HEK293 (cell line): ENCODE measurements around the gene COMMD4.
A peak's percentile ranks its signal among the peaks of the same experiment; 100 is the strongest.
"Not testable (repeated sequence)": the region's sequence is repeated elsewhere in the genome, so short reads cannot be mapped to it uniquely, and the experiment has no call there.

Experiments
- CTCF ChIA-PET: fragments of 350-600 bp; formaldehyde crosslinking; extraction: SDS; loops from one replicate; lab custom pipeline; 2021; ENCODE audit warnings: antibody characterized with exemption; lab: Yijun Ruan, JAX
- POLR2A ChIA-PET: fragments of 300-600 bp; formaldehyde crosslinking; extraction: SDS; loops from one replicate; lab custom pipeline; 2020; ENCODE audit warnings: antibody characterized with exemption, inconsistent platforms; lab: Yijun Ruan, JAX
- H3K27ac ChIP-seq: fragments of 200-500 bp; sonication (Bioruptor generic); 2 replicates; pipeline ENCODE4 v1.5.1; 2014; ENCODE audit warnings: low read depth, low read length, control low read depth, inconsistent platforms; ENCODE audit errors: extremely low read depth
- H3K36me3 ChIP-seq, 2 experiments: fragments of 200-500 bp in 1 of 2; sonication (Bioruptor generic) in 1 of 2; 1 replicate in 1 of 2; 2 replicates in 1 of 2; pipeline ENCODE4 v1.5.1; 2014 to 2017; ENCODE audit warnings: inconsistent platforms in 2 of 2, low read length in 2 of 2; ENCODE audit not compliant: control insufficient read depth in 2 of 2, insufficient read depth in 1 of 2
- H3K4me1 ChIP-seq: fragments of 200-500 bp; sonication (Bioruptor generic); 2 replicates; pipeline ENCODE4 v1.5.1; 2014; ENCODE audit warnings: mild to moderate bottlenecking, low read length, inconsistent platforms; ENCODE audit not compliant: control insufficient read depth, insufficient read depth
- H3K4me3 ChIP-seq: 2 replicates; pipeline ENCODE4 v1.5.1; 2011; ENCODE audit warnings: low read depth, mild to moderate bottlenecking, control low read depth, low read length, moderate library complexity
- H3K9me3 ChIP-seq: fragments of 200-500 bp; sonication (Bioruptor generic); 2 replicates; pipeline ENCODE4 v1.5.1; 2014; ENCODE audit warnings: low read depth, low read length, inconsistent platforms; ENCODE audit not compliant: control insufficient read depth, insufficient read depth
- CTCF ChIP-seq: fragments of 450-650 bp; formaldehyde crosslinking; IDR thresholded peaks from 2 replicates; pipeline ENCODE4 v1.5.1; 2016; ENCODE audit warnings: missing biosample characterization, missing genetic modification characterization
- ZBTB11 ChIP-seq: fragments of 450-650 bp; formaldehyde crosslinking; conservative IDR thresholded peaks from 2 replicates; pipeline ENCODE4 v1.5.1; 2016; ENCODE audit warnings: low read depth, missing biosample characterization, missing genetic modification characterization
- ZBTB21 ChIP-seq: fragments of 450-650 bp; formaldehyde crosslinking; IDR thresholded peaks from 2 replicates; pipeline ENCODE4 v1.5.1; 2017; ENCODE audit warnings: missing biosample characterization, missing genetic modification characterization
- ZNF169 ChIP-seq: fragments of 450-650 bp; formaldehyde crosslinking; IDR thresholded peaks from 2 replicates; pipeline ENCODE4 v1.5.1; 2016; ENCODE audit warnings: missing biosample characterization, missing genetic modification characterization
- ZNF362 ChIP-seq: fragments of 450-650 bp; formaldehyde crosslinking; IDR thresholded peaks from 2 replicates; pipeline ENCODE4 v1.5.1; 2016; ENCODE audit warnings: missing biosample characterization, missing genetic modification characterization
- ZNF426 ChIP-seq: fragments of 450-650 bp; formaldehyde crosslinking; IDR thresholded peaks from 2 replicates; pipeline ENCODE4 v1.5.1; 2017; ENCODE audit warnings: missing biosample characterization, missing genetic modification characterization, mild to moderate bottlenecking, inconsistent platforms, moderate library complexity
- ZNF544 ChIP-seq: fragments of 450-650 bp; formaldehyde crosslinking; IDR thresholded peaks from 2 replicates; pipeline ENCODE4 v1.5.0; 2017; ENCODE audit warnings: missing biosample characterization, missing genetic modification characterization
- ZNF776 ChIP-seq: fragments of 450-650 bp; formaldehyde crosslinking; IDR thresholded peaks from 2 replicates; pipeline ENCODE4 v1.5.0; 2017; ENCODE audit warnings: missing biosample characterization, missing genetic modification characterization, borderline replicate concordance
- ZSCAN30 ChIP-seq: fragments of 450-650 bp; IDR thresholded peaks from 2 replicates; pipeline ENCODE4 v1.5.1; 2018; ENCODE audit warnings: missing biosample characterization, mild to moderate bottlenecking, missing genetic modification characterization, moderate library complexity

The COMMD4 gene

GRCh38 chr15:75328493-75329314 is 7.2 kb upstream of the COMMD4 start:
- Histone ChIP-seq H3K4me1 (no peaks in the 10 kb centered on the region), H3K9me3 (no peaks in the 10 kb centered on the region), H3K36me3 (no peaks in the 10 kb centered on the region), H3K27ac (no peak overlapping the region), H3K4me3 (no peak overlapping the region)
- TF ChIP-seq CTCF (peak; percentile 39; the same call in 1 of the 2 replicates), ZNF776 (tag by site-specific recombination) (no peak)
- CTCF ChIA-PET, result interaction anchor here (0.5 to 0.9 kb wide), 4 partner anchors 31 to 356 kb away, joined by 3 to 5 read pairs (median 4); partner anchors contain the start of gene MAN2C1
- POLR2A ChIA-PET, result interaction anchor here (0.8 kb wide), 1 partner anchor 19 kb away, joined by 3 read pairs; no protein-coding TSS in a partner anchor

GRCh38 chr15:75329571-75329970 is 6.3 kb upstream of the COMMD4 start:
- H3K27ac ChIP-seq, result no peak overlapping the region
- H3K9me3 ChIP-seq, result no peaks in the 10 kb centered on the region
- no peaks in the 10 kb centered on the region for H3K36me3 ChIP-seq
- no peaks in the 10 kb centered on the region for H3K4me1 ChIP-seq
- ChIA-PET POLR2A (interaction anchor here (0.7 to 0.8 kb wide), 2 partner anchors 18 to 263 kb away, joined by 3 to 8 read pairs; no protein-coding TSS in a partner anchor), CTCF (interaction anchor here (0.6 kb wide), 1 partner anchor 541 kb away, joined by 7 read pairs; no protein-coding TSS in a partner anchor)
- TF ChIP-seq ZNF544 (tag by site-specific recombination) (no peak), CTCF (peak; percentile 30; the same call in 1 of the 2 replicates), ZNF169 (tag by site-specific recombination) (no peak), ZSCAN30 (no peak)
- no peak overlapping the region for H3K4me3 ChIP-seq

- CTCF ChIA-PET, result interaction anchor here (0.7 kb wide), 1 partner anchor 751 kb away, joined by 7 read pairs; no protein-coding TSS in a partner anchor
- H3K9me3 ChIP-seq, result not testable (repeated sequence)
These were observed 3.8 kb upstream of the COMMD4 start for GRCh38 chr15:75332093-75332492.

GRCh38 chr15:75333654-75334419 is 2.0 kb upstream of the COMMD4 start:
- H3K4me1 ChIP-seq, H3K4me3 ChIP-seq, H3K27ac ChIP-seq, H3K36me3 ChIP-seq, H3K9me3 ChIP-seq: not testable (repeated sequence)
- ChIA-PET CTCF (interaction anchor here (0.7 to 1.9 kb wide), 4 partner anchors 26 to 564 kb away, joined by 3 to 8 read pairs (median 4); partner anchors contain the start of gene SNX33), POLR2A (interaction anchor here (1.8 to 3.0 kb wide), 3 partner anchors 28 to 132 kb away, joined by 4 to 15 read pairs (median 4); partner anchors contain the start of genes C15orf39 and MAN2C1)
- TF ChIP-seq ZBTB21 (tag by site-specific recombination), result 0 out of 2 replicates have a peak, but pooled peaks have one; percentile 18
- TF ChIP-seq ZBTB11 (tag by site-specific recombination), result 0 out of 2 replicates have a peak, but pooled peaks have one; percentile 20
- 0 out of 2 replicates have a peak, but pooled peaks have one; percentile 61 for TF ChIP-seq ZNF362 (tag by site-specific recombination)
- TF ChIP-seq ZNF426 (tag by site-specific recombination), result peak; percentile 44

More at GRCh38 chr15:75332093-75332492, 3.8 kb upstream of the COMMD4 start:
- H3K27ac ChIP-seq, H3K36me3 ChIP-seq, POLR2A ChIA-PET, H3K4me3 ChIP-seq, H3K4me1 ChIP-seq: not testable (repeated sequence)
